Right lobe of liver (tissue), 6 donors: ENCODE measurements around the gene SPTB. TPM values are rescaled to one million over a fixed set of nuclear protein-coding genes. Genes with fewer than 3 reads are reported as not detected.

Experiments
- ATAC-seq, 4 donors: fragments of 200-7000 bp; cut with Tn5 transposase; one replicate each; pipeline ENCODE4 v1.9.1; 2020; ENCODE audit warnings: mild to moderate bottlenecking in 4 of 4, moderate library complexity in 4 of 4
- DNase-seq, 3 donors: peaks; one replicate each; pipeline ENCODE4 v3.0.0-alpha.2; 2020
- H3K27ac ChIP-seq, 3 donors: fragments of 200-600 bp; one replicate each; pipeline ENCODE4 v1.8.0; 2022
- H3K27me3 ChIP-seq, 2 donors: fragments of 200-600 bp; one replicate each; pipeline ENCODE4 v1.8.0; 2022
- H3K36me3 ChIP-seq, 4 donors: fragments of 200-600 bp; sonication (generic) in 1 of 4; one replicate each; pipeline versions ENCODE4 v1.5.1 to v1.8.0; 2017 to 2022; ENCODE audit warnings: control low read depth in 1 of 4
- H3K4me1 ChIP-seq, 4 donors: fragments of 200-600 bp; sonication (generic) in 1 of 4; one replicate each; pipeline versions ENCODE4 v1.5.1 to v1.8.0; 2017 to 2022; ENCODE audit warnings: control low read depth in 1 of 4
- H3K4me3 ChIP-seq, 3 donors: fragments of 200-600 bp; one replicate each; pipeline ENCODE4 v1.8.0; 2022
- H3K9me3 ChIP-seq, 4 donors: fragments of 200-600 bp; sonication (generic) in 1 of 4; one replicate each; pipeline versions ENCODE4 v1.5.1 to v1.8.0; 2017 to 2022; ENCODE audit warnings: control low read depth in 1 of 4
- POLR2A ChIP-seq: fragments of 450-650 bp; IDR thresholded peaks from one replicate; pipeline ENCODE4 v1.6.1; 2017; ENCODE audit warnings: antibody characterized with exemption, mild to moderate bottlenecking
- WGBS: methylation state at CpG from one replicate; pipeline ENCODE4 v1.1.6; 2018; ENCODE audit warnings: low coverage, low lambda C conversion rate; ENCODE audit not compliant: insufficient coverage; ENCODE audit errors: missing lambda C conversion rate; 5-methylcytosine and 5-hydroxymethylcytosine counted together
- intact Hi-C, 2 donors: fragments of 100-400 bp; cut with DNase I; formaldehyde crosslinking; loops; one replicate each; pipeline versions ENCODE4 v1.11.2 to v1.14.1; 2022
- total RNA-seq, 6 experiments: library from RNA; depleted of rRNA in 2 of 6; stranded (reverse); fragments of >200 nt in 2 of 6; fragmentation: NEBNext Ultra II Directional in 3 of 6; extraction: Animal tissue kit (Norgen Biotek cat#: 25700) in 3 of 6; gene quantifications; one replicate each; pipeline versions ENCODE4 v1.1.0 to v1.2.4, GENCODE V29; 2016 to 2023
- TF ChIP-seq, protein P1 (sequence below), 4 donors: fragments of 200-600 bp in 3 of 4; fragments of 450-650 bp in 1 of 4; IDR thresholded peaks; one replicate each; pipeline versions ENCODE4 v1.5.1 to v1.8.0; 2016 to 2022; ENCODE audit warnings: antibody characterized with exemption in 4 of 4, mild to moderate bottlenecking in 2 of 4
- donor health status: DM: no; HTN: yes; CAD: no.
- donor health status: DM: no; HTN: no; CAD: no.
- donor health status: DM: no; HTN: no; CAD: no.
- donor health status: DM: no; HTN: yes; CAD: no.
- donor health status: DM: no; HTN: yes; CAD: no.

The SPTB gene
- total RNA-seq, 6 experiments from 2014 or later: 0.12 to 2.4 (median 0.72) TPM

DNA sequence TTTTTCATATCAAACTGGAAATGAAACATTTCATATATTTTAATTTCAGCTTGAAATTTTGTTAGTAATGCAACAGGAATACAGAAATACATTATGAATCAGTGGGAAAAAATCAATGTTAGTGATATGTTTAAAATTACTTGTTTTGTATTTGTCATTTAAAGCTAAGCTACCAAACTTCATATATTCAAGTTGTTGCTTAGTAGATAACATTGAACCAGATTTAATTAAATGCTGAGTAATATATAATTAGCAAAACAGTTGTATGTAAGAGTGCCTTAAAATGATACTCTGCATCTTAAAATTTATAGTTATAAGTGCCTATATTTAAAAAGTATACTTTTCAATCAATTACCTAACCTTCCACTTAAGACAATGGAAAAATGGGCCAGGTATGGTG is 39.5 kb upstream of the SPTB start:
- no peak overlapping the region for H3K4me3 ChIP-seq
- intact Hi-C loops: no loop called here
- H3K4me1 ChIP-seq: peaks cover 0 to 33% (median 10%) of the 10 kb centered on the region in 4 donors
- H3K9me3 ChIP-seq: no peaks in the 10 kb centered on the region
- TF ChIP-seq POLR2A: no peak
- TF ChIP-seq, protein P1, sequence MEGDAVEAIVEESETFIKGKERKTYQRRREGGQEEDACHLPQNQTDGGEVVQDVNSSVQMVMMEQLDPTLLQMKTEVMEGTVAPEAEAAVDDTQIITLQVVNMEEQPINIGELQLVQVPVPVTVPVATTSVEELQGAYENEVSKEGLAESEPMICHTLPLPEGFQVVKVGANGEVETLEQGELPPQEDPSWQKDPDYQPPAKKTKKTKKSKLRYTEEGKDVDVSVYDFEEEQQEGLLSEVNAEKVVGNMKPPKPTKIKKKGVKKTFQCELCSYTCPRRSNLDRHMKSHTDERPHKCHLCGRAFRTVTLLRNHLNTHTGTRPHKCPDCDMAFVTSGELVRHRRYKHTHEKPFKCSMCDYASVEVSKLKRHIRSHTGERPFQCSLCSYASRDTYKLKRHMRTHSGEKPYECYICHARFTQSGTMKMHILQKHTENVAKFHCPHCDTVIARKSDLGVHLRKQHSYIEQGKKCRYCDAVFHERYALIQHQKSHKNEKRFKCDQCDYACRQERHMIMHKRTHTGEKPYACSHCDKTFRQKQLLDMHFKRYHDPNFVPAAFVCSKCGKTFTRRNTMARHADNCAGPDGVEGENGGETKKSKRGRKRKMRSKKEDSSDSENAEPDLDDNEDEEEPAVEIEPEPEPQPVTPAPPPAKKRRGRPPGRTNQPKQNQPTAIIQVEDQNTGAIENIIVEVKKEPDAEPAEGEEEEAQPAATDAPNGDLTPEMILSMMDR (IDR thresholded peaks at IDR 0.05): no peak
- no peak for DNase-seq
- H3K27ac ChIP-seq: no peak overlapping the region
- H3K27me3 ChIP-seq: no peaks in the 10 kb centered on the region
- no peak for ATAC-seq
- H3K36me3 ChIP-seq: peaks cover 0 to 6% (median 2%) of the 10 kb centered on the region in 4 donors

DNA sequence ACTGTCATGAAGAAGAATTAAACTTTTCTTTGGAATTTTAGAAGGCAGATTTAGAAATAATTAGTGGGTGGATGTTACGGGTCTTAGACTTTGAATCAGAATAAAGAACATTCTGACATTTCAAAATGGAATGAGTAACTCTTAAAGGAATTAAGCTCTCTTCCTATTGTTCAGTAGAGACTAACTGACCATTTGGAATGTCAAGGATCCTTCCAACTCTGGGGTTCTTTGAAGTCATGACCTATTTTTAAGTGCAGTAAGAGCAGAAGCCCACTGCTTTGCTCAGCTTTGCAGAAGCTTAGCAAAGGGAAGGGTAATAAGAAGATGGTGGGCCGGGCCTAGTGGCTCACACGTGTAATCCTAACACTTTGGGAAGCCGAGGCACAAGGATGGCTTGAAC is 38.5 kb upstream of the SPTB start:
- ATAC-seq (no peak), DNase-seq (no peak)
- no peak for TF ChIP-seq POLR2A
- TF ChIP-seq, protein P1 (IDR thresholded peaks at IDR 0.05): no peak
- 89% methylated on average over 4 of the region's 4 CpGs for WGBS
- no peaks in the 10 kb centered on the region for H3K9me3 ChIP-seq
- H3K4me3 ChIP-seq: no peak overlapping the region
- H3K27me3 ChIP-seq: no peaks in the 10 kb centered on the region
- peaks cover 0 to 33% (median 10%) of the 10 kb centered on the region in 4 donors for H3K4me1 ChIP-seq
- intact Hi-C loops: no loop called here
- H3K27ac ChIP-seq: no peak overlapping the region
- H3K36me3 ChIP-seq: no peaks in the 10 kb centered on the region

DNA sequence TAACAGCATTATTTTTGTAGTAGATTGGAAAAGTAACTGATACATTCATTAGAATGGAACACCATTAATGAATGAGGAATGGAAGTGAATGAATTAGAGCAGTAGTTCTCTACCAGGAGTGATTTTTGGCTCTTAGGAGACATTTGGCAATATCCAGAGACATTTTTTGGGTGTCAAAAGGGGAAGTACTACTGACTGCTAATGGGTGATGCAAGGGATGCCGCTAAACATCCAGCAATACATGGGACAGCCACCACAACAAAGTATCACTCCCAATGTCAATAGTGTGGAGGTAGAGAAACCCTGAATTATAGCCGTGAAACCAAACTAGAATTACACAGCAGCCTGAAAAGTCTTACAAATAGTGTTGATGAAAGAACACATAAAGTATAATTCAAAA is 36.1 kb upstream of the SPTB start:
- peaks cover 0 to 33% (median 10%) of the 10 kb centered on the region in 4 donors for H3K4me1 ChIP-seq
- no peak for ATAC-seq

DNA sequence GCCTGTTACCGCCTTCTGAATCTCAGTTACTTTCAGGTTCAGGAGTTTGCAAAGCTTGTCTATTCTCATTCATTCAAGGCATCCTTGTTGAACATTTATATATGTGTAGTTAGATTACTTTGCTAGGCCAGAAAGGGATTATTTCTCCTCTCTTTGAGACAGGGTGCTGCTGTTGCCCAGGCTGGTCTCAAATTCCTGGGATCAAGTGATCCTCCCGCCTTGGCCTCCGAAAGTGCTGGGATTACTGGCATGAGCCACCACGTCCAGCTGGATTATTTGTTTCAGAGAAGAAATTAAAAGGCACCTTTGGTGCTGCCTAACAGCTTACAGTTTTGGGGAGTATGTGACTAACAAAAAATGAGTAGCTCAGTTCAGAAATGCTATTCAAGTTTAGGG is 35.3 kb upstream of the SPTB start:
- no peak for DNase-seq
- TF ChIP-seq, protein P1 (IDR thresholded peaks at IDR 0.05): no peak
- TF ChIP-seq POLR2A: no peak
- intact Hi-C loops: no loop called here
- WGBS: 17% methylated on average over 4 of the region's 4 CpGs
- no peak for ATAC-seq
- Histone ChIP-seq H3K36me3 (no peaks in the 10 kb centered on the region), H3K27ac (peak overlapping the region in 2 of 3 donors; percentile 94), H3K9me3 (no peaks in the 10 kb centered on the region), H3K4me1 (peaks cover 0 to 32% (median 10%) of the 10 kb centered on the region in 4 donors), H3K4me3 (peak overlapping the region; percentile 82 to 97 (median 96)), H3K27me3 (no peaks in the 10 kb centered on the region)

More for the DNA sequence above, 36.1 kb upstream of the SPTB start:
- no peaks in the 10 kb centered on the region for H3K9me3 ChIP-seq
- no peak overlapping the region for H3K4me3 ChIP-seq
- WGBS: 31% methylated on average over 2 of the region's 2 CpGs
- no peaks in the 10 kb centered on the region for H3K36me3 ChIP-seq
- no peak for TF ChIP-seq POLR2A
- TF ChIP-seq, protein P1 (IDR thresholded peaks at IDR 0.05): no peak
- H3K27ac ChIP-seq: no peak overlapping the region
- no peak for DNase-seq
- no peaks in the 10 kb centered on the region for H3K27me3 ChIP-seq
- intact Hi-C loops: no loop called here
